HG03108 (cell line): Measurements from ENCODE around the gene MAPK1.
"Not testable (repeated sequence)": the region's sequence is repeated elsewhere in the genome, so short reads cannot be mapped to it uniquely, and the experiment has no call there.

Source experiments
- ATAC-seq: cut with Tn5 transposase; IDR thresholded peaks from one replicate; pipeline ENCODE4 v1.9.1; 2021; ENCODE audit warnings: moderate library complexity; ENCODE audit not compliant: unreplicated experiment

Gene MAPK1

DNA sequence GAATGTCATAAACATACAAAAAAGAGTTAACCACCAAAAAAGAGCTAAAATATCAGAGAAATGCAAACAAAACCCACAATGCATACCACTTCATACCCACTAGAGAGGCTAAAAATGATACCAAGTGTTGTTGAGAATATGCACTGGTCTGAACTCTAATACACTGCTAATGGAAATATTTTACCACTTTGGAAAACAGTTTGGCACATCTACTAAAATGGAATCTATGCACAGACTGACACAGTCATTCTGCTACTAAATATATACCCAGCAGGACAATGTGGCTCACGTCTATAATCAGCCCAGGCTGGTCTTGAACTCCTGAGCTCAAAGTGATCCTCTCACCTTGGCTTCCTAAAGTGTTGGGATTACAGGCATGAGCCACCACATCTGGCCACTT lies 18.0 kb downstream of the MAPK1 start:
- ATAC-seq = no peak

DNA sequence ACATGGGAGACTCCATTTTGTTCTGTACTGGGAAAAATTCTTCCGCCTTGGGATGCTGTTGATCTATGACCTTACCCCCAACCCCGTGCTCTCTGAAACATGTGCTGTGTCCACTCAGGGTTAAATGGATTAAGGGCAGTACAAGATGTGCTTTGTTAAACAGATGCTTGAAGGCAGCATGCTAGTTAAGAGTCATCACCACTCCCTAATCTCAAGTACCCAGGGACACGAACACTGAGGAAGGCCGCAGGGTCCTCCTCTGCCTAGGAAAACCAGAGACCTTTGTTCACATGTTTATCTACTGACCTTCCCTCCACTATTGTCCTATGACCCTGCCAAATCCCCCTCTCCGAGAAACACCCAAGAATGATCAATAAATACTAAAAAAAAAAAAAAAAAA lies 19.4 kb downstream of the MAPK1 start:
- not testable (repeated sequence) for ATAC-seq

DNA sequence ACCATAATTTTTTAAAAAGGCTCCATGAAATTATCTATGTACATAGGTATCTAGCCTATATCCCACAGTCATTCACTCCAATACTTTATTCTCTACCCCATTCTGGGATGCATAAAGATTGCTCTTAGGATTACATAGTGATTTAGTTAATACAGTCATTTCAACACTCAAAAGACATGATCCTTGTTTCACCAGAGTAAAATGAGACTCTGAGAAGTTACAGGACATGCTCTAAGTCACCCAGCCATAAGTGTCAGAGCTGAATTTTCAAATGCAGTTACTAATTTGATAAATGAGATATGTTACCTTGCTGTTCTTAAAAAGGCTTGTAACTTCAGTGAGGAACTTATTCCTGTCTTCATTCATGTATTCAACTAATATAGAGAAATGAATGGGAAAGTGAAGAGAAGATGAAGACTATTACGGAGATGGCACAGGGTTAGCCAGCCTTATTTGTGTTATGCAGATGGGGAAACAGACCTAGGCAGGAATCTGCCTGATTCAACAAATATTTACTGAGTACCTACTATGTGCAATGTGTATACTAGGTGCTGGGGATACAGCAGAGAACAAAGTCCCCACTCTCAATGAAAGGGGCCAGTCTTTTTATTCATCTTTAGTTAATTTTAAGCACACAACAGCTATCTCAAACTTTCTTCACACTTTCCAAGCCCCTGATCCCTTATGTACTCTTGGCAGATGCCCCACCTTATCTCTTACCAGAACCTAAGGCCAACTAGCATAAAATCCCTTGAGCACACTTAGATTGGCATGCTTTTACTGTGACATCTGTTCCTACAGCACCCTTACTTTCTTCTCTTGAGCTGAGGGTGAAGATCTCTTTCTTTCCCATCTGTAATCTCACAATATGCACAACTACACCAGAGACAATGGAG lies 21.6 kb downstream of the MAPK1 start:
- no peak for ATAC-seq

DNA sequence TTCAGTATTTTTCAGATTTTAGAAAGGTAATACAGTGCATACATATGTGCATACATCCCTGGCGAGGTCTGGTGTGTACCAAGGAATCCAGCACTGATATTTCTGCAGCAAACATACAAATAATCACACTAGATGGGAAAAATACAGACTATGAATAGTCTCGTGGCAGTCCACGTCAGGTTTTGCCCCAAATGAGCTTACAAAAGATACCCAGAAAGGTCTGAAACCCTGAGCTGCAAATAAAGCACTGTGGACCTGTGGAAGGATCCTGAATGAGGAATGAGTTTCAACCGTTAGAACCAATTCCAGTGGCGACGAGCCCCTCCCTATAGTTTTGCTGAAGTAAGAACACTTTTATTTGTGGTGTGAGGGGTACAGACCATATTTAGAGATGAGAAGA lies 24.5 kb downstream of the MAPK1 start:
- ATAC-seq = no peak

DNA sequence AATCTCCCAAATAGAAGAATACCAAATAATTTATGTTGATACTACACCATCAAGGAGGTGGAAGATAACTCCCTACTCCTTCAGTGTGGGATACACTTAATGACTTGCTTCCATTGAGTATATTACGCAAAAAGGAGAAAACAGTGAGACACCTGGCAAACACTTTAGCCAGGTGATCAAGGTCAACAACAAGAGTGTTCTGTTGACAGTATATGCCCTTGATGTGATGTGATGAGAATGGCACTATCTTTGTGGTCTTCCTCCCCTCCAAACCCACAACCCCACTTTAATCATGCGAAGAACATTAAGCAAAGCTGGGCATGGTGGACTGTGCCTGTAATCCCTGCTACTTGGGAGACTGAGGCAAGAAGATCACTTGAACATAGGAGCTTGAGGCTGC lies 26.0 kb downstream of the MAPK1 start:
- ATAC-seq = no peak

DNA sequence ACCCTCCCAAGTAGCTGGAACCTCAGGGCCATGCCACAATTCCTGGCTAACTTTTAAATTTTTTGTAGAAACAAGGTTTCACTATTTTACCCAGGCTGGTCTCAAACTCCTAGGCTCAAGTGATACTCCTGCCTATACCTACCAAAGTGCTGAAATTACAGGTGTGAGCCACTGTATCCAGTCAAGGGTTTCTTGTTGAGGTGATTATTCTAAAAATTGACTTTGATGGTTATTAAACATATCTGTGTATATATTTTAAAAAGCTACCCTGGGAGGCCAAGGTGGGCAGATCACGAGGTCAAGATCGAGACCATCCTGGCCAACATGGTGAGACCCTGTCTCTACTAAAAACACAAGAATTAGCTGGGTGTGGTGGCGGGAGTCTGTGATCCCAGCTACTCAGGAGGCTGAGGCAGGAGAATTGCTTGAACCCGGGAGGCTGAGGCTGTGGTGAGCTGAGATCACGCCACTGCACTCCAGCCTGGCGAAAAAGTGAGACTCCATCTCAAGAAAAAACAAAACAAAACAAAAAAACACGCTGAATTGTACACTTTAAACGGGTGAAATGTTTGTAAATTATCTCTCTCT lies 27.1 kb downstream of the MAPK1 start:
- ATAC-seq = no peak

DNA sequence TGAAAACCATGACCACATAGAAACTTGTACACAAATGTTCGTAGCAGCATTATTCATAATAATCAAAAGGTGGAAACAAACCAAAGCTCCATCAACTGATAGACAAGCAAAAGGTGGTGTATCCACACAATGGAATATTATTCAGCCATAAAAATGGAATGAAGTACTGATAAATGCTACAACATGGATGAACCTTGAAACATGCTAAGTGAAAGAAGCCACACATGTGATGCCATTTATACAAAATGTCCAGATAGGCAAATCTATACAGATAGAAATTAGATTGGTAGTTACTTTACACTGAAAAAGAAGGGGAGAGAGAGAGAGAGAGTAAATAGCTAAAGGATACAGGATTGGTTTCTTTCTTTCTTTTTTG lies 27.7 kb downstream of the MAPK1 start:
- no peak for ATAC-seq

DNA sequence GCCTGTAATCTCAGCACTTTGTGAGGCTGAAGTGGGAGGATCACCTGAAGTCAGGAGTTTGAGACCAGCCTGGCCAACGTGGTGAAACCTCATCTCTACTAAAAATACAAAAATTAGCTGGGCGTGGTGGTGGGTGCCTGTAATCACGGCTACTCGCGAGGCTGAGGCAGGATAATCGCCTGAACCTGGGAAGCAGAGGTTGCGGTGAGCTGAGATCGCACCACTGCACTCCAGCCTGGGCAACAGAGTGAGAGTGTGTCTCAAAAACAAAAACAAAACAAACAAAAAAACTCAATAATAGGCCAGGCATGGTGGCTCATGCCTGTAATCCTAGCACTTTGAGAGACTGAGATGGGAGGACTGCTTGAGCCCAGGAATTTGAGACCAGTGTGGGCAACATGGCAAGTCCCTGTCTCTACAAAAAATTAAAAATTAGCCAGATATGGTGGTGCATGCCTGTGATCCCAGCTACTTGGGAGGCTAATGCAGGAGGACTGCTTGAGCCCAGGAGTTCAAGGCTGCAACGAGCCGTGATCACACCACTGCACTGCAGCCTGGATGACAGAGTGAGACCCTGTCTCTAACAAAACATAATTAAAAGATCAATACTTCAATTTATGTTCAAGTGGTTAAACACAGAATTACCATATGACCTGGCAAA lies 28.2 kb downstream of the MAPK1 start:
- not testable (repeated sequence) for ATAC-seq

DNA sequence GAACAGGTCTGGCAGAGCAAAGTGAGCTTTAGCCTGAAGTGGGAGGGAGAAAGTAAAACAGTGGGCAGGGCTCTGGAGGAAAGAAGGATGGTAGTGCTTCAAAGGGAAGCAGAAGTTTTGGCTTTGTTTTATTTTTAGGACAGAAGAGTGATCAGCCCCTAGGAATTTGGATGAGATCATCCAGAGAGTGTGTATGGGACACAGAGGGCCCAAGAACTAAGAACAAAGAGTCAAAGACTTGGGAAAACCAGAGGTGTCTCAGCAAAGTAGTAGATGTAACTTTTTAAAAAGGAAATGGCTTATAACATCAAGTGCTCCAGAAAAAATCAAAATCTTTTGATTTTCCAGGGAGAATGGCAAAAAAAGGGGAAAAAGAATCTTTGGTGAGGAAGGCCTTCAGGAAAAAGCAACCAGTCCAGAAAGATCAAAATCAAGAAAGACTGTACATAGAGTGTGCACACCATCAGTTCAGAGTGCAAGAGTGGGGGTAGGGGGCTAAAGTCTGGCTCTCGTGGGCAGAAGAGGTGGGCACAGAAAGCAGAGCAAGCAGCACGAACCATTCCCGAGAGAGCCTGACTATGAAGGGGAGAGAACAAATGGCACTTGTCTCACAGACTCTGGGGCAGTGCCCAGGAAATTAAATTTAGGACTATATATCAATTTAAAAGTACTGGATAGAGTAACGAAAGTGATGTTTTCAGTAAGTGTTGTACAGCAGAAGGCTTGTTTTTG lies 30.0 kb downstream of the MAPK1 start:
- ATAC-seq = no peak

DNA sequence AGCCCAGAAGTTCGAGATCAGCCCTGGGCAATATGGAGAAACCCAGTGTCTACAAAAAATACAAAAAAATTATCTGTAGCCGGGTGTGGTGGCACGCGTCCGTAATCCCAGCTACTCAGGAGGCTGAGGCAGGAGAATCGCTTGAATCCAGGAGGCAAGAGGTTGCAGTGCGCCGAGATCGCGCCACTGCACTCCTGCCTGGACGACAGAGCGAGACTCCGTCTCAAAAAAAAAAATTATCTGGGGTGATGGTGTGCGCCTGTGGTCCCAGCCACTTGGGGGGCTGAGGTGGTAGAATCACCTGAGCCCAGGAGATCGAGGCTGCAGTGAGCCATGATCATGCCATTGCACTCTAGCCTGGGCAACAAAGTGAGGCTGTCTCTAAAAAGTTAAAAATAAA lies 31.0 kb downstream of the MAPK1 start:
- ATAC-seq = not testable (repeated sequence)

DNA sequence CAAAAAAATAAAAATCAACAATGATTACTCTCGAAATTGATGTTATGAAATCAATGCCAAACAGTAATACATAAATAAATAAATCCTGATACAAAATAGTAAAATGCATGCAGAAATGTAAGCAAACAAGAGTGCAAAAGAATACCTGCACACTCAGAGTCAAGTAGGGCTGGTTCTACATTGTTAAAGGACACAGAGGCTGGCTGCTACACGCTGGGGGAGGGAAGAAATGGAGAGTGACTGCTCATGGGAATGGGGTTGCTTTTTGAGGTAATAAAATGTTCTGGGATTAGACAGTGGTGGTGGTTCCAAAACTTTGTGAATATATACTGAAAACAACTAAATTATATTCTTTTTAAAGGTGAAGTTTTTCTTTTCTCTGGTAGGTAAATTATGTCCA lies 32.1 kb downstream of the MAPK1 start:
- ATAC-seq = no peak

DNA sequence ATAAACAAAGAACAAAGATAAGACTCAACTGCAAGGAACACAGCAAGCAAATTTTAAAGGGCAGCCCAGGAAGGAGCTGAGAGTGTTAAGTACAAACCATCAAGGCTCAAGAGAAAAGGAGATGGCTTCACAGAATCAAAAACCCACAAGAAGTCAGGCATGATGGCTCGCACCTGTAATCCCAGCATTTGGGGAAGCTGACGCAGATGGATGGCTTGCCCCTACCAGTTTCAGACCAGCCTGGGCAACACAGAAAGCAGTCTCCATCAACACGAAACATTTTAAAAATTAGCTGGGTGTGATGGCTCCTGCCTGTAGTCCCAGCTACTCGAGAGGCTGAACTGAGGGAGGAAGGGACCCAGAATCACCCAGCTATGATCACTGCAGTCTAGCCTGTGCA lies 32.6 kb downstream of the MAPK1 start:
- no peak for ATAC-seq

DNA sequence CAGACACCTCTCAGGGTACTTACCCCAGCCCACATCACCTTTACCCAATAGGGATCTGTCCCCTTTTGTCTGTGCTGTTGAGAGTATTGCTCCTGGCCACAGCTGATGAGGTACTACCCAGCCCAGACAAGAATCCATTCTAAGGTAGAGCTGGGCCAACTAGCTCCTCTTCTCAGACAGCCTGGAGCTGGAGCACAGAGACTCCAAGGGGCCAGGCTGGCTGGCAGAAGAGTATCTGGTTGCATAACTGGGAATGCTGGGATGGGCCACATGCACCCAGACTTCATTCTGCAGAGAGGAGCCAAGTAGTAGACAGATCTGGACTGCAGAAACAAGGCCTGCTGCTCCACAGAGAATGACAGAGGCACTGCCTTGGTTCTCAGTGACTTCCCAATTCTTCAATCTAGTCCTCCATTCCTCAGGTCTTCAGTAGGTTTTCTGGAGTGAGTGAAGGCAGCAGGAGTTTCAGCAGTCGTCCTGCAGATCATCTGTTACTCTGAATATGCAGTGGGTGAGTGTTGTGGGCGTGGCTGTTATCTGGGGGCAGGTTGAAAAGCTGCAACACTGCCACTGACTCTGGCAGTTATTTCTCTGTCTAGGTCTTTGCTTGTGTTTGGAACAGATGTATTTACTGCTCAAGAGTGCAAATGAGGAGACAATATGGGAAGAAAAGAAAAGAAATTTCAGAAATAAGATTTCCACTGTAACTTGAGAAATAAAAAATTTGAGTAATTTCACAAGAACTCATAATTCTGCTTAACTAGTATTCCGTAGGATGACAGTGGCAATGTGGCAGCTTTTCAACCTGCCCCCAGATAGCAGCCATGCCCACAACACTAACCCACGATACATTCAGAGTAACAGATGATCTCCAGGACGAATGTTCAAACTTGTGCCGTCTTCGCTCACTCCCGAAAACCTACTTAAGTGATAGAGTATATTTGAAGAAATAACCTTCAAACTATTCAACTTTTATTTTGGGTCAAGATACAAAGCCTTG lies 34.9 kb downstream of the MAPK1 start:
- no peak for ATAC-seq

DNA sequence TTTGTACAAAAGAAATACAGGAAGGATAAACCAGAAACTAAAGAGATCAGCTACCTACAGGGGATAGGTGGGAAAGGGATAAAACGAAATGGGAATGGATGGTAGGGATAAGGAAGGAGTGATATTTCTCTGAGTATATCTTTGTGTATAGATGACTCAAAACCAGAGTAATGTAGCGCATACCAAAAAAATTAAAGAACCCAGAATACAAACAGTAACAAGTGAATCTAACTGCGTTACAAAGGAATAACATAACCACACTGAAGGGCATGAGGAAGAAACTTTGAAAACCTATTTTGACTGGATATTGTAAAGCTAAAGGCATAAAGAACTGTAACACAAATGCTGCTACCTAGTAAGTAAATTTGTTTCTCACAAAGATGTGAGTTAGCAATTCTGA lies 37.9 kb downstream of the MAPK1 start:
- no peak for ATAC-seq

DNA sequence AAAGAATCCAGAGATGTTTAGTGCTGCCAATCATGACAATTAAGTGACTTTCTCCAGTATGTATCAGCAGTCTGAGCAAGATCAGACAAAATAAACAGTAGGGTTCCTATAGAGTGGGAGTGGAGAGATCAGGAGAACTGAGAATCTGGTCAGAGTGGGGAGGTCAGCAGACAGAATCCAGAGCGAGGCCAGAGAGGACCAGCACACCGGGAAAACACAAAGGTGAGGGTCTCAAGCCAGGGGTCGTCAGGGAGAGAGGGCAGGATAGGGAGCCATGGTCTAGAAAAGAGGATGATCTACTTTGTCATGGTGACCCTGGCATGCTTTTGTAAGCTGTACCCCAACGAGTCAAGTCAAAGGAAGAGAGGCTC lies 39.2 kb downstream of the MAPK1 start:
- no peak for ATAC-seq

DNA sequence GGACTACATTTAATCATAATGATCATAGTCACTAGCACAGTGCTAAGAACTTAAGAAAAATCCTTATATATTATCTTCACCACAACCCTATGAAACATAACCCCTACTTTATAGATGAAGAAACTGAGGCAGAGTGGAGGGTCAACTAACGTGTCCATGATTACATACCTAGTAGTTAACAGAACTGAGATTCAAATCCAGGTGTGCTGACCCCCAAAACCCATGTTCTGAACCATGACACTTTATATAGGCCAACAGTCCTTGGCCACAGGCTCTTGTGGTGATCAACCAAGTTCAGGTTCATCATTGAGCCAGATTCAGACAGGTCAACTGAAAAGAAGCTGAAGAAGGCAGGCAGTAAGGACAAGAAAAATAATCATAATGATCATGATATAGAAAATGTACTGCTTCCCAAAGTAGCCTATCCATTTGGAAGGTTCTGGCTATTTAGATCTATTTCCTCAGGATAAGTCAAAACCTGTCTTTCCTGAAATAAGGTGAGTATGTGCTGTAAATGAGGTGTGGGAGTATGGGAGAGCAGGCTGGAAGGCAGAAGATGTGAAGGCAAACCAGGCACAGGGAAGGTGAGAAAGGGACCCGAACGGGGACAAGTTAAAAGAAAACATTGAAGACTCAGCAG lies 39.7 kb downstream of the MAPK1 start:
- no peak for ATAC-seq

DNA sequence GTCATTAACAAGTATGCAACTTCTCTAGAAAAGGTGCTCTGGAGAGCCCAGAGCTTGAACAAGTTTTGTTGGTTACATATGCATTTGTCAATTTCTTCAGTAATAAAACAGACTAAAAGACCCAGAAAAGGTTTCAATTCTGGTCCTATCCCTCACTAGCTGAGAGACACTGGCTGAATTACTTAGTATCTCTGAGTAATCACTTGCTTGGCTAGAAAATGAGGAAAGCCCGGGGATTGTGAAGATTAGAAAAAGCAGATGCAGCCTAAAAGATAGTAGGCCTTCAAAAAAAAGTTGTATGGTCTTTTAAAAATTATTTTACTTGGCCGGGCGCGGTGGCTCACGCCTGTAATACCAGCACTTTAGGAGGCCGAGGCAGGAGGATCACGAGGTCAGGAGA lies 41.2 kb downstream of the MAPK1 start:
- ATAC-seq = no peak

DNA sequence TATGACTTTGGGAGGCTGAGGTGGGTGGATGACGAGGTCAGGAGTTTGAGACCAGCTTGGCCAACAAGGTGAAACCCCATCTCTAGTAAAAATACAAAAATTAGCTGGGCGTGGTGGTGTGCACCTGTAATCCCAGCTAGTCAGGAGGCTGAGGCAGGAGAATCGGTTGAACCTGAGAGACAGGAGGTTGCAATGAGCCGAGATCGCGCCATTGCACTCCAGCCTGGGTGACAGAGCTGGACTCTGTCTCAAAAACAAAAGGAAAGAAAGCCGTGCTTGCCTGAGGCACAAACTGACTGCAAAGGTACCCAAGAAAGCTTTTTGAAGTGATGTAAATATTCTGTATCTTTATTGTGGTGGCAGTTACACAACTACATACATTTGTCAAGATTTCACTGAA lies 42.5 kb downstream of the MAPK1 start:
- ATAC-seq = not testable (repeated sequence)

DNA sequence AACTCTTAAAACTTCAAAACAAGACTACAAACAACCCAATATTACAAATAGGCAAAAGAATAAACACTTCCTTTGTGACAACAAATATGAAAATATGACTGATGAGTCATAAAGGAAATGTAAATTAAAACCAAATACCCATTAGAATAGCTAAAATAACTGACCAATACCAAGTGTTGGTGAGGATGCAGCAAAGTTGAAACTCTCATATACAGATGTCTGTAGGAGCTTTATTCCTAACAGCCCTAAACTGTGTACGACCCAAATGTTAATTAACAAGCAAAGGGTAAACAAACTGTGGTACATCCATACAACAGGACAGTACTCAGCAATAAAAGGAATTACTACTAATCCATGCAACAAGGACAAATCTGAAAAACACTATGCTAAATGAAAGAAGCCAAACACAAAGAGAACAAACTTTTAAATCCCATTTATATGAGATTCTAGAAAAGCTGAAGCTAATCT lies 43.0 kb downstream of the MAPK1 start:
- ATAC-seq = no peak
